Measurements from ENCODE around the gene AKAP6. TPM values are rescaled to one million over a fixed set of nuclear protein-coding genes. Genes with fewer than 3 reads are reported as not detected.

The AKAP6 gene
- total and polyA plus RNA-seq, 2 of the 8 experiments (the other 6 are each of a cell fraction or from before 2014, with no cell fraction given) = 0.09 to 0.89 TPM

DNA sequence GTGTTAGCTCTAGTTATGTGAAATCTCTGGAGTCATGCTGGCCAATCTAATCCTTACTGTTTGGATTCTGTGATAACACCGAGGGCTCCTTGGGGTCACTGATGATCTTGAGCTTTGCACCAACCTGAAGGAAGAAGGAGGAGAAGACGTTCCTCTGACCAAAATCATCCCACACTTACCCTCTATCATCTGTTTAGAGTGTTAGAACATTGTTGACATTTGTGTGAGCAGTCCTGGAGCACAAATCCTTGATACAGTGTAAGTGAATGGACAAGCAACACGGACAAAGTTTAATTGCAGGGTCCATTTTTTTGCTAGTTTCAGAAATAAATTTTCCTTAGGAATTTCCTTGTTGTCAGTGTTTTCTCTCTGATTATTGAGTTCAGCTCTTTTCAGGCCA, 181.7 kb downstream of the AKAP6 start:
- Histone ChIP-seq H3K79me2 (ENCODE audit: control insufficient read depth in 1 of 2, insufficient read depth in 2 of 2, low read length in 2 of 2) (no peaks in the 10 kb centered on the region), H3K27ac (ENCODE audit: low read depth, low read length) (no peak overlapping the region), H3K4me3 (ENCODE audit: extremely low read depth in 1 of 4, insufficient read depth in 2 of 4, low read depth in 3 of 4, low read length in 4 of 4) (no peak overlapping the region), H4K8ac (ENCODE audit: extremely low read depth, insufficient read depth, low read length) (no peak overlapping the region), H3K4ac (replicated peaks; ENCODE audit: insufficient read length, low read depth, low read length) (no peak overlapping the region), H3K18ac (ENCODE audit: extremely low read depth, low read length) (no peak overlapping the region), H3K9me3 (ENCODE audit: insufficient read depth in 2 of 2, low read depth in 1 of 2, low read length in 1 of 2) (no peaks in the 10 kb centered on the region), H3K27me3 (replicated peaks in 1 of 4; ENCODE audit: control insufficient read depth in 3 of 4, extremely low read depth in 1 of 4, insufficient read depth in 3 of 4, low read length in 3 of 4) (no peaks in the 10 kb centered on the region), H3K9ac (replicated peaks in 1 of 4; ENCODE audit: extremely low read depth in 1 of 4, low read depth in 3 of 4, low read length in 3 of 4) (no peak overlapping the region), H3K23me2 (ENCODE audit: low read depth, low read length) (no peaks in the 10 kb centered on the region), H3K4me2 (ENCODE audit: insufficient read depth in 1 of 2, low read depth in 2 of 2, low read length in 2 of 2) (no peak overlapping the region), H3K14ac (ENCODE audit: insufficient read length) (no peak overlapping the region), H3K23ac (ENCODE audit: insufficient read length) (no peak overlapping the region), H3K4me1 (replicated peaks in 1 of 4; ENCODE audit: control insufficient read depth in 3 of 4, insufficient read depth in 4 of 4, low read length in 3 of 4) (no peaks in the 10 kb centered on the region), H2AK5ac (ENCODE audit: low read depth, low read length) (no peak overlapping the region), H2BK5ac (ENCODE audit: low read depth, low read length) (no peak overlapping the region), H2AFZ (ENCODE audit: low read length) (no peak overlapping the region), H3K36me3 (ENCODE audit: control insufficient read depth in 2 of 4, insufficient read depth in 4 of 4, low read length in 3 of 4) (no peaks in the 10 kb centered on the region), H2BK120ac (replicated peaks; ENCODE audit: low read depth, low read length) (no peak overlapping the region), H2BK20ac (ENCODE audit: low read length) (no peak overlapping the region), H2BK15ac (ENCODE audit: low read length) (no peak overlapping the region), H2BK12ac (ENCODE audit: low read depth, low read length) (no peak overlapping the region), H3K56ac (replicated peaks; ENCODE audit: insufficient read length, low read depth, low read length) (no peak overlapping the region), H4K5ac (ENCODE audit: insufficient read length, low read depth, low read length) (no peak overlapping the region), H4K91ac (replicated peaks; ENCODE audit: insufficient read length, low read length) (no peak overlapping the region), H4K20me1 (replicated peaks in 1 of 2; ENCODE audit: control insufficient read depth in 1 of 2, insufficient read depth in 2 of 2, low read length in 2 of 2) (no peaks in the 10 kb centered on the region), H3K79me1 (ENCODE audit: low read depth, low read length) (no peaks in the 10 kb centered on the region)
- ChIA-PET CTCF (ENCODE audit: partially characterized antibody) (interaction anchor here (0.6 to 1.0 kb wide), 2 partner anchors 256 to 1531 kb away, joined by 3 read pairs; no protein-coding TSS in a partner anchor), POLR2A (ENCODE audit: partially characterized antibody) (no interaction called here)
- FAIRE-seq (no peak), DNase-seq (ENCODE audit: low read depth in 1 of 2, low spot score in 2 of 2) (no peak)
- TF ChIP-seq ATF3 (IDR thresholded peaks at IDR 0.05; ENCODE audit: insufficient read depth, low read depth, low read length) (no peak), KDM5A (IDR thresholded peaks at IDR 0.05; ENCODE audit: low read length) (no peak), TBP (IDR thresholded peaks at IDR 0.05; ENCODE audit: low read depth, low read length) (no peak), TAF1 (IDR thresholded peaks at IDR 0.05; ENCODE audit: low read depth, low read length) (no peak), SIX5 (IDR thresholded peaks at IDR 0.05; ENCODE audit: low read depth, low read length) (no peak), CBX5 (IDR thresholded peaks at IDR 0.05; ENCODE audit: low read depth, low read length) (no peak), FOSL1 (IDR thresholded peaks at IDR 0.05; ENCODE audit: insufficient read depth, low read depth, low read length) (no peak), RFX5 (IDR thresholded peaks at IDR 0.05; ENCODE audit: borderline replicate concordance, low read depth, low read length) (no peak)
- TF ChIP-seq, protein P1, sequence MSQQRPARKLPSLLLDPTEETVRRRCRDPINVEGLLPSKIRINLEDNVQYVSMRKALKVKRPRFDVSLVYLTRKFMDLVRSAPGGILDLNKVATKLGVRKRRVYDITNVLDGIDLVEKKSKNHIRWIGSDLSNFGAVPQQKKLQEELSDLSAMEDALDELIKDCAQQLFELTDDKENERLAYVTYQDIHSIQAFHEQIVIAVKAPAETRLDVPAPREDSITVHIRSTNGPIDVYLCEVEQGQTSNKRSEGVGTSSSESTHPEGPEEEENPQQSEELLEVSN (IDR thresholded peaks at IDR 0.05) = no peak
- TF ChIP-seq, protein P2, sequence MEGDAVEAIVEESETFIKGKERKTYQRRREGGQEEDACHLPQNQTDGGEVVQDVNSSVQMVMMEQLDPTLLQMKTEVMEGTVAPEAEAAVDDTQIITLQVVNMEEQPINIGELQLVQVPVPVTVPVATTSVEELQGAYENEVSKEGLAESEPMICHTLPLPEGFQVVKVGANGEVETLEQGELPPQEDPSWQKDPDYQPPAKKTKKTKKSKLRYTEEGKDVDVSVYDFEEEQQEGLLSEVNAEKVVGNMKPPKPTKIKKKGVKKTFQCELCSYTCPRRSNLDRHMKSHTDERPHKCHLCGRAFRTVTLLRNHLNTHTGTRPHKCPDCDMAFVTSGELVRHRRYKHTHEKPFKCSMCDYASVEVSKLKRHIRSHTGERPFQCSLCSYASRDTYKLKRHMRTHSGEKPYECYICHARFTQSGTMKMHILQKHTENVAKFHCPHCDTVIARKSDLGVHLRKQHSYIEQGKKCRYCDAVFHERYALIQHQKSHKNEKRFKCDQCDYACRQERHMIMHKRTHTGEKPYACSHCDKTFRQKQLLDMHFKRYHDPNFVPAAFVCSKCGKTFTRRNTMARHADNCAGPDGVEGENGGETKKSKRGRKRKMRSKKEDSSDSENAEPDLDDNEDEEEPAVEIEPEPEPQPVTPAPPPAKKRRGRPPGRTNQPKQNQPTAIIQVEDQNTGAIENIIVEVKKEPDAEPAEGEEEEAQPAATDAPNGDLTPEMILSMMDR (IDR thresholded peaks at IDR 0.05; ENCODE audit: control extremely low read depth in 1 of 3, insufficient read depth in 1 of 3, low read depth in 1 of 3, low read length in 3 of 3) = no peak
- WGBS, 2 experiments (ENCODE audit: extremely low coverage in 1 of 2, insufficient coverage in 1 of 2, insufficient read length in 1 of 2, insufficient replicate concordance in 2 of 2, low coverage in 1 of 2, low lambda C conversion rate in 2 of 2, missing lambda C conversion rate in 1 of 2) = 86% methylated on average over 3 of the region's 3 CpGs; no CpG with 5 or more reads in 1 of the 2 experiments
